NCI-H526 treated with DMSO at 0.1 percent for 48 hours (cell line): Measurements from ENCODE around the gene ARVCF.
A peak's percentile ranks its signal among the peaks of the same experiment; 100 is the strongest.

Source experiments
- DNase-seq: peaks from one replicate; lab custom pipeline; 2025; lab: John Stamatoyannopoulos, UW

ARVCF gene, protein sequence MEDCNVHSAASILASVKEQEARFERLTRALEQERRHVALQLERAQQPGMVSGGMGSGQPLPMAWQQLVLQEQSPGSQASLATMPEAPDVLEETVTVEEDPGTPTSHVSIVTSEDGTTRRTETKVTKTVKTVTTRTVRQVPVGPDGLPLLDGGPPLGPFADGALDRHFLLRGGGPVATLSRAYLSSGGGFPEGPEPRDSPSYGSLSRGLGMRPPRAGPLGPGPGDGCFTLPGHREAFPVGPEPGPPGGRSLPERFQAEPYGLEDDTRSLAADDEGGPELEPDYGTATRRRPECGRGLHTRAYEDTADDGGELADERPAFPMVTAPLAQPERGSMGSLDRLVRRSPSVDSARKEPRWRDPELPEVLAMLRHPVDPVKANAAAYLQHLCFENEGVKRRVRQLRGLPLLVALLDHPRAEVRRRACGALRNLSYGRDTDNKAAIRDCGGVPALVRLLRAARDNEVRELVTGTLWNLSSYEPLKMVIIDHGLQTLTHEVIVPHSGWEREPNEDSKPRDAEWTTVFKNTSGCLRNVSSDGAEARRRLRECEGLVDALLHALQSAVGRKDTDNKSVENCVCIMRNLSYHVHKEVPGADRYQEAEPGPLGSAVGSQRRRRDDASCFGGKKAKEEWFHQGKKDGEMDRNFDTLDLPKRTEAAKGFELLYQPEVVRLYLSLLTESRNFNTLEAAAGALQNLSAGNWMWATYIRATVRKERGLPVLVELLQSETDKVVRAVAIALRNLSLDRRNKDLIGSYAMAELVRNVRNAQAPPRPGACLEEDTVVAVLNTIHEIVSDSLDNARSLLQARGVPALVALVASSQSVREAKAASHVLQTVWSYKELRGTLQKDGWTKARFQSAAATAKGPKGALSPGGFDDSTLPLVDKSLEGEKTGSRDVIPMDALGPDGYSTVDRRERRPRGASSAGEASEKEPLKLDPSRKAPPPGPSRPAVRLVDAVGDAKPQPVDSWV

GRCh38 chr22:20016734-20017621 lies at the start of gene ARVCF:
TSS of gene ARVCF (minus strand) at chr22:20016823. CDS start at chr22:19990794, 26,029 bp downstream.
- DNase-seq = peak; percentile 65

DNA sequence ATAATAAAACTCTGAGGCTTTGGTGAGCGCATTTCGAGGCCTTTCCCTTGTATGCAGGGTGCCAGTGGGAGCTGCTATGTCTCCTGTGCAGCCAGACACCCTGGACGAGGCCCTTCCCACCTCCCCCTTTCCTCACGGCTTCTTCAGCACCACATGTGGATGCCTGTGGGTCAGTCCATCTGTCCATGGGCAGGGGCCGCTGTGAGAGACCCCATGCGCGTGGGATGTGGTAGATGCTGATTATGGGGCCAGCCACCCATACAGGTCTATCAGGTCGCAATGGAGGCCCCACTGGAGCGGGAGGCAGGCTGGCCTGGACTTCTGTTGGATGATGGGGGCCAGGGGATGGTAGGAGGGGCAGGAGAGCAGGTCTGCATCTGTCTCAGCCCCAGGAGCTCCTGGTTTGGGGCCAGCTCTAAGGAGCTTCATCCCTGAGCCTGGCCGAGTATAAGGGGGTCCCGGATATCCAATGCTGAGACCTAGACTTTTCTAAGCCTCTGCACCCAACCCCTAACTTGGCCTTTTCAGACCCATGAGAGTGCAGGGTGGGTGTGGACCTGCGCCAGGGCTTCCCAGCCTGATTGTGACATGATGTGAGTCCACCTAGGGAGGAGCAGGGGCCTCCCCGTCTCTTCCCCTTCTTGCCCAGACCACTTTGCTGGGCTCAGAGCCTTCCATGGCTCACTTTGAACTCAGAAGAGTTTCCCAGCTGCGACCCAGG lies 49.4 kb upstream of the ARVCF start:
- DNase-seq = no peak

GRCh38 chr22:20064545-20065262 lies 48.1 kb upstream of the ARVCF start:
- no peak for DNase-seq

- DNase-seq = no peak
Observed at GRCh38 chr22:20064140-20064480, 47.5 kb upstream of the ARVCF start.

GRCh38 chr22:20063271-20064139 lies 46.9 kb upstream of the ARVCF start:
- no peak for DNase-seq

GRCh38 chr22:20062766-20063083 lies 46.1 kb upstream of the ARVCF start:
- DNase-seq = no peak

DNA sequence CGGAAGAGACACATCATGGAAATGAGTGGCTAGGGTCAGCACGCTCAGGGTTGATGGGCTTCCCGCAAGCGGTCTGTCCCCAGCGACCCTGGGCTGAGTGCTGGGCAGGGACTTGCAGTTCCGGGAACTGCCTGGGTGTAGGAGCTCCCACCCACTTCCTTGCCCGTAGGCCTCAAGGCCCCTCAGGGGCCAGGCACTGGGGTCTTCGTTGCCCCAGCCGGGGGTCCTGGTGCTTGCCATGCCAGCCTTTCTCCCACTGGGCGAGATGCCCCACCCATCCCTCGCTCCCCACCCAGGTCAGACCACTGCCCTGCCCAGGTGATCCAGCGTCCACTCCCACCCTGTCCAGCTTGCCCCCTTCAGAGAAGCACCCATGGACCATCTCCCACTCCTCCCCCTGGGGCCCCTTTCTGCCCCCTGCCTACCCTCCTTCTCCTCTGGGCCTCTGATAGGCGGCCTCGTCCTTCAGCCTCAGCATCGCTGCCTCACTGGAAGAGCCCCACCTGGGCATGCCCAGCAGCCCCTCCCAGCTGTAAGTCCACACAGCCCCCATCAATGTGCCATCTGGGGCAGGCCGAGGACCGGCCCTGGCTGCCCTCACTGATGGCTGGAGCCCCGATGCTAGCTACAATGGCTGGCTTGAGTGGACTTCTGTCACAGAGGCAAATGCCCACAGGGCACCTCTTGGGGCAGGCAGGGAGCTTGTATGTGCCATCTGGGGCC lies 45.6 kb upstream of the ARVCF start:
- DNase-seq = no peak

DNA sequence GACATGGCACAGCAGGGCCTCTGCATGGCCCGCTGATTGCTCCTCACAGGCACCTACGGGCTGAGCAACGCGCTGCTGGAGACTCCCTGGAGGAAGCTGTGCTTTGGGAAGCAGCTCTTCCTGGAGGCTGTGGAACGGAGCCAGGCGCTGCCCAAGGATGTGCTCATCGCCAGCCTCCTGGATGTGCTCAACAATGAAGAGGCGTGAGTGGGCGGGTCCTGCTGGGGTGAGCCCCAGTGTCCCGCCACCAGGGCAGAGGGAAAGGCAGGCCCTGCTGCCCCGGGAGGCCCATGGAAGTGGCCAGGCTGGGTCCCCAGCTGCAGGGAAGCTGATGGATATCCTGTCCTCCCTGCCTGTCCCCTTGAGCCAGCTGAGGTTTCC lies 44.8 kb upstream of the ARVCF start:
- DNase-seq = no peak

- DNase-seq = no peak
Observed at GRCh38 chr22:20060700-20061480, 44.3 kb upstream of the ARVCF start.

GRCh38 chr22:20058989-20059770 lies 42.6 kb upstream of the ARVCF start:
- DNase-seq = no peak

- no peak for DNase-seq
Observed at GRCh38 chr22:20057596-20058268, 41.1 kb upstream of the ARVCF start.

- no peak for DNase-seq
Observed at GRCh38 chr22:20056696-20057386, 40.2 kb upstream of the ARVCF start.

- no peak for DNase-seq
Observed at GRCh38 chr22:20056161-20056560, 39.5 kb upstream of the ARVCF start.

DNA sequence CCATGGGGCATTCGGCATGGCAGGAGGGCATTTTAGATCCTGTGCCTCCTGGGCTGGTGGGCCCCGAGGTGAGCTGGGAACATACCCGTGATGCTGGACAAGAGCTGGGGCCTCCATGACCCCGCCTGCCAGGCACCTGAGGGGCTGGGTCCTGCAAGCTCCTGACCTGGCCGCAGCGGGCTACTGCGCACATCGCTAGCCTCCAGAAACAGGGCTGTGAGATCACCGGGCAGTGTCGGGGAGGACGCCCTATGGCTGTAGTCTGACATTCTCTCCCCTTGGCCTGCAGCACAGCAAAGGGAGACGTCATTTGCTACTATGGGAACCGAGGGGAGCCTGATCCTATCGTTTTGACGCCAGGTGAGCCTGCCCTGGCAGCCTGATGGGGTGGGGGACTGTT lies 39.0 kb upstream of the ARVCF start:
- no peak for DNase-seq

GRCh38 chr22:20055144-20055543 lies 38.5 kb upstream of the ARVCF start:
- no peak for DNase-seq

GRCh38 chr22:20054485-20054884 lies 37.9 kb upstream of the ARVCF start:
- DNase-seq = no peak
